Activated B cell treated with CpG ODN at 0.5 μM for 24 hours (primary cell): ENCODE measurements around the gene SLC10A7. TPM values are rescaled to one million over a fixed set of nuclear protein-coding genes. Genes with fewer than 3 reads are reported as not detected.

Source experiments
- ATAC-seq: fragments of 200-7000 bp; cut with Tn5 transposase; one replicate; pipeline ENCODE4 v1.10.0; 2021; ENCODE audit warnings: low read depth, mild to moderate bottlenecking, moderate library complexity
- CTCF ChIA-PET: fragments of 350-600 bp; sonication (Branson Sonifier 250); formaldehyde crosslinking; loops from one replicate; lab custom pipeline; 2021; ENCODE audit warnings: antibody characterized with exemption; lab: Charles Lee
- POLR2A ChIA-PET: fragments of 350-600 bp; sonication (Branson Sonifier 250); formaldehyde crosslinking; loops from one replicate; lab custom pipeline; 2021; ENCODE audit warnings: antibody characterized with exemption; lab: Charles Lee
- DNase-seq: peaks from one replicate; pipeline ENCODE4 v3.0.0; 2022
- H3K27ac Mint-ChIP-seq: one replicate; pipeline ENCODE4 v1.8.0; 2020; ENCODE audit warnings: mixed read lengths
- H3K27me3 Mint-ChIP-seq: one replicate; pipeline ENCODE4 v1.8.0; 2021; ENCODE audit warnings: mixed read lengths
- H3K36me3 Mint-ChIP-seq: one replicate; pipeline ENCODE4 v1.8.0; 2021; ENCODE audit warnings: low read depth, mixed read lengths
- H3K4me1 Mint-ChIP-seq: one replicate; pipeline ENCODE4 v1.8.0; 2021; ENCODE audit warnings: mixed read lengths
- H3K4me3 Mint-ChIP-seq: one replicate; pipeline ENCODE4 v1.8.0; 2020; ENCODE audit warnings: mild to moderate bottlenecking, mixed read lengths
- H3K9me3 Mint-ChIP-seq: one replicate; pipeline ENCODE4 v1.8.0; 2020; ENCODE audit warnings: mixed read lengths
- intact Hi-C: fragments of 100-400 bp; cut with micrococcal nuclease; formaldehyde crosslinking; loops from one replicate; pipeline ENCODE4 v1.15.1; 2024
- total RNA-seq: library from RNA; stranded (reverse); gene quantifications from 2 replicates; pipeline ENCODE4 v1.2.3, GENCODE V29; 2022
- TF ChIP-seq, protein P1 (sequence below): fragments of 200-600 bp; IDR thresholded peaks from one replicate; pipeline ENCODE4 v1.8.0; 2022; ENCODE audit warnings: antibody characterized with exemption, mild to moderate bottlenecking

The SLC10A7 gene
- total RNA-seq, 1 donor from 2014 or later, result 16.3 TPM

DNA sequence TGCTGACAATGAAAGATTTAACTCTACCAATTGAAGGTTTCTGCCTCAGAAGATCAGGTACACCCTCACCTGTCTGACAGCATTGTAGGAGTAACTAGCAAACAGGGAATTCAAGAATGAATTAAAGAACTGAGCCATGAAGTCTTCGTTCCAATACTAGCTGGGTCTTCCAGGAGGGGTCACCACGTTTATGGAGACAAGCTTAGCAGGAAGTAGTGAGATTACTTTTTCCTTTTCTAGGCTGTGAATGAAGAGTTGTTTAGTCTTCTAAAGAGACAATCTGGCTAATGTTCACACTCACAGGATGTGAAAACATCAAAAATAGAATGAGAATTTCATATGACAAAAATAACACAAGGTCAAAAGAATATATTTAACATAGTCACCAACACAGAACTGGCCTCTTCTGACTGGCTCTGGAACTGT, 252.5 kb downstream of the SLC10A7 start:
- Mint-ChIP-seq H3K27me3 (no peaks in the 10 kb centered on the region), H3K9me3 (no peaks in the 10 kb centered on the region), H3K4me3 (no peak overlapping the region), H3K36me3 (peaks cover 10% of the 10 kb centered on the region), H3K27ac (no peak overlapping the region), H3K4me1 (no peaks in the 10 kb centered on the region)
- intact Hi-C loops, result no loop called here
- ChIA-PET CTCF (no interaction called here), POLR2A (no interaction called here)
- TF ChIP-seq, protein P1, sequence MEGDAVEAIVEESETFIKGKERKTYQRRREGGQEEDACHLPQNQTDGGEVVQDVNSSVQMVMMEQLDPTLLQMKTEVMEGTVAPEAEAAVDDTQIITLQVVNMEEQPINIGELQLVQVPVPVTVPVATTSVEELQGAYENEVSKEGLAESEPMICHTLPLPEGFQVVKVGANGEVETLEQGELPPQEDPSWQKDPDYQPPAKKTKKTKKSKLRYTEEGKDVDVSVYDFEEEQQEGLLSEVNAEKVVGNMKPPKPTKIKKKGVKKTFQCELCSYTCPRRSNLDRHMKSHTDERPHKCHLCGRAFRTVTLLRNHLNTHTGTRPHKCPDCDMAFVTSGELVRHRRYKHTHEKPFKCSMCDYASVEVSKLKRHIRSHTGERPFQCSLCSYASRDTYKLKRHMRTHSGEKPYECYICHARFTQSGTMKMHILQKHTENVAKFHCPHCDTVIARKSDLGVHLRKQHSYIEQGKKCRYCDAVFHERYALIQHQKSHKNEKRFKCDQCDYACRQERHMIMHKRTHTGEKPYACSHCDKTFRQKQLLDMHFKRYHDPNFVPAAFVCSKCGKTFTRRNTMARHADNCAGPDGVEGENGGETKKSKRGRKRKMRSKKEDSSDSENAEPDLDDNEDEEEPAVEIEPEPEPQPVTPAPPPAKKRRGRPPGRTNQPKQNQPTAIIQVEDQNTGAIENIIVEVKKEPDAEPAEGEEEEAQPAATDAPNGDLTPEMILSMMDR, result no peak
- no peak for ATAC-seq
- no peak for DNase-seq

DNA sequence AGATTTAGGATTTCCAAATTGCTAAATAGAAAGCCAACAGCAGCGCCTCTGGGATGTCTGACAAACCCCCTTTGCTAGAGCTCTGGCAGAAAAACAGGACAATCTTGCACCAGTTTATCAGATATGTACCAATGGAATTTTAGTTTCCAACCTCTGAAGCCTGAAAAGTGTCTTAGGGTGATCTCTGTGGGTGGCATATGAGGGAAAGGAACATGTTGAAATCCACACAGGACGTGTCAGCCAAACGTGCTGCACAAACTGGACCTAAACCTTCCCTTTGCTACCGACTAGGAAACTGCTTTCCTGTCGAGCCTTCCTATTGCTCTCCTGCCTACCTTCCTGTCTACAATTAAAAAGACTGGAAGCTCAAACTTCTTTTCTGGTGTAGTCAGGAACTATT, 253.9 kb downstream of the SLC10A7 start:
- H3K4me1 Mint-ChIP-seq, result no peaks in the 10 kb centered on the region
- no peak overlapping the region for H3K27ac Mint-ChIP-seq
- H3K36me3 Mint-ChIP-seq, result peaks cover 10% of the 10 kb centered on the region
- ATAC-seq (no peak), DNase-seq (no peak)
- TF ChIP-seq, protein P1, result no peak
- POLR2A ChIA-PET, result no interaction called here
- intact Hi-C loops, result no loop called here
- H3K27me3 Mint-ChIP-seq, result no peaks in the 10 kb centered on the region
- CTCF ChIA-PET, result no interaction called here
- H3K4me3 Mint-ChIP-seq, result no peak overlapping the region
- no peaks in the 10 kb centered on the region for H3K9me3 Mint-ChIP-seq

DNA sequence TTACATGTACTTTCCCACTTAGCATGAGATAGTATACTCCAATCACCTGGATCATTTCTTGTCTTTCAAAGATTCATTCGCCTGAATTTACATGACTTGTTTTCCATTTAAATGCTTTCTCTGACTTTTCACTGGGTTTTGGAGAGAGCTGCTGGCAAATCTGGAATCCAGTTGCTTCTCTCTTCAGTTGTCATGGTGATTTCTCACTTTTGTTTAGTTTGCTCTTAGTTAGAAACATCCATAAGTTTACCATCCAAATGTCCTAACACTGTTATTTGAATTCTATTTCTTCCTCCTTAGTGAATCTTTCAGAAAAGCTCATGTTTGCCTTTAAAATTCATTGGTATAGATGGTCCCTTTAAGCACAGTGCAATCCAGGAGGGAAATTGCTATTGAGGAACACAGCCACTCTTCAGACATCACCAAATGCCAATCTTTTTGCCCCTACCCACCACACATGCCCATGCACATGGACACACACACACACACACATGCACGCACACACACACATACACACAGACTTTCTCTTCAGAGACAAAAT, 255.7 kb downstream of the SLC10A7 start:
- CTCF ChIA-PET, result no interaction called here
- Mint-ChIP-seq H3K36me3 (peaks cover 7% of the 10 kb centered on the region), H3K9me3 (no peaks in the 10 kb centered on the region), H3K27ac (no peak overlapping the region), H3K4me1 (no peaks in the 10 kb centered on the region), H3K4me3 (no peak overlapping the region), H3K27me3 (no peaks in the 10 kb centered on the region)
- POLR2A ChIA-PET, result no interaction called here
- ATAC-seq, result no peak
- no peak for DNase-seq
- TF ChIP-seq, protein P1, result no peak
- intact Hi-C loops, result no loop called here

DNA sequence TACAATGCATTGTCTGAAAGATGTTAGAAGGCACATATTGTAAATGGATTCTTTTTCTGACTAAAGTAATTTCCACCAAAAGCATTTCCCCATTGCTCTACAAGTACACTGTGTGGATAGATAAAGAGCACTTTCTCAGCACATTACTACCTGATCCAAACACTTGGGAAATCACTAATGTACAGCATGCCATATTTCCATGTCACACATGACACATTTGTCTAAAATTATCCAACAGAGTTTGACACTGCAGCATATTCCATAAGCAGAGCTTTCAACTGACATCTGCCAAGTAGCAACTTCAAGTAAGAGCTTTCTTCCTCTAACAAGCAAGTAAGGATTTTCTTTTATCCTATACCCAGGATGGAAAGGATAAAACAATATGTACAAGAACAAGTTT, 257.9 kb downstream of the SLC10A7 start:
- H3K36me3 Mint-ChIP-seq, result peaks cover 5% of the 10 kb centered on the region
- no peak overlapping the region for H3K4me3 Mint-ChIP-seq
- no peaks in the 10 kb centered on the region for H3K27me3 Mint-ChIP-seq
- CTCF ChIA-PET, result no interaction called here
- no peak for ATAC-seq
- no peak overlapping the region for H3K27ac Mint-ChIP-seq
- no peaks in the 10 kb centered on the region for H3K9me3 Mint-ChIP-seq
- intact Hi-C loops, result no loop called here
- H3K4me1 Mint-ChIP-seq, result no peaks in the 10 kb centered on the region
- POLR2A ChIA-PET, result no interaction called here
- DNase-seq, result no peak
- TF ChIP-seq, protein P1, result no peak

DNA sequence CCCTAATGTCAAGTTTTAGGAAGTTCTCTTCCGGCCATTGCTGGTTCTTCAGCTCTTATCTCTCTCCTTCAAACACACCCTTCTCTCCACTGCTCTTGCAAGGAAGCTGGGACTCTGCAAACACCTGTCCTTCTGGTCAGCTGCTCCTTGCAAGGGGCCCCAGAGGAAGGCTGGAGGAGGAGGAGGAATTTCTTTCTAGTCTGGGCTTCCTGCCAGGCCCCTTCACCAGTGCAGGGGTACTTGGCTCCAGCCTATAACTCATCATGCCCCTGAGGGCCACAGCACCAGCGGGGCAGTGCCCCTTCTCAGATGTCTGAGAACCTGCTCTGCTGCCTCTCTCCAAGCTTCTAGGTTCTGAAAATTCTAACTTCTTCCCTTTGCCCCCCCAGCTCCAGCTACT, 260.7 kb downstream of the SLC10A7 start:
- POLR2A ChIA-PET, result no interaction called here
- H3K4me1 Mint-ChIP-seq, result no peaks in the 10 kb centered on the region
- H3K27ac Mint-ChIP-seq, result no peak overlapping the region
- ATAC-seq, result no peak
- intact Hi-C loops, result no loop called here
- no peaks in the 10 kb centered on the region for H3K9me3 Mint-ChIP-seq
- H3K4me3 Mint-ChIP-seq, result no peak overlapping the region
- CTCF ChIA-PET, result no interaction called here
- no peaks in the 10 kb centered on the region for H3K27me3 Mint-ChIP-seq
- TF ChIP-seq, protein P1, result no peak
- DNase-seq, result no peak
- peaks cover 13% of the 10 kb centered on the region for H3K36me3 Mint-ChIP-seq
